Measurements from ENCODE around the gene DGUOK. TPM values are rescaled to one million over a fixed set of nuclear protein-coding genes. Genes with fewer than 3 reads are reported as not detected.

The DGUOK gene
- total RNA-seq, 4 donors from 2014 or later: 10.2 to 25.2 (median 20.3) TPM

DNA sequence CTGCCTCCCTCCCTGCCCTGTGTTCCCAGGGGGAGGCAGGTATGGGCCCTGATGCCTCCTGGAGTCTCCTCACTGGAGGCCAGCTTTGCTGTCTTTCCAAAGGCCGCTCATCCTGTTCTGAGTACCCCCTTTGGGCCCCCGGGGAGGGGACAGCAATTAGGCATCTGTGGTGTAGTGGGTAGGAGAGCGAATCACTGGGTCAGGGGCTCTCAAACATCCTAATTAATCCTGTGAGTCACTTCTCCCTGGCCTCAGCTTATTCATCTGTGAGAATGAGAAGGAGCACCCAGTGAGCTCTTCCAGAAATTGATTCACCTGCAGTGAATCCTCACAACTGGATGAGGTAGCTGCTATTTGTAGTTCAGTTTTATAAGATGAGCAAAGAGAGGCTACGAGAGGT, 74.4 kb downstream of the DGUOK start:
- Histone ChIP-seq H3K4me3 (no peak overlapping the region), H3K9me3 (no peaks in the 10 kb centered on the region), H3K4me1 (peaks cover 17 to 22% of the 10 kb centered on the region in 2 donors), H3K27me3 (no peaks in the 10 kb centered on the region), H3K36me3 (no peaks in the 10 kb centered on the region), H3K27ac (no peak overlapping the region)
- intact Hi-C loops (cut with DNase I; ENCODE audit: low total_unique reads) (loop anchor here (5.0 to 10.0 kb wide), 2 partner anchors 144 to 169 kb away; partner anchors contain the start of gene BOLA3), in situ Hi-C loops (cut with MboI; ENCODE audit: low sequenced_read_pairs in 4 of 4) (no loop called here)
- no peak for TF ChIP-seq POLR2A (IDR thresholded peaks at IDR 0.05)
- TF ChIP-seq, protein P1, sequence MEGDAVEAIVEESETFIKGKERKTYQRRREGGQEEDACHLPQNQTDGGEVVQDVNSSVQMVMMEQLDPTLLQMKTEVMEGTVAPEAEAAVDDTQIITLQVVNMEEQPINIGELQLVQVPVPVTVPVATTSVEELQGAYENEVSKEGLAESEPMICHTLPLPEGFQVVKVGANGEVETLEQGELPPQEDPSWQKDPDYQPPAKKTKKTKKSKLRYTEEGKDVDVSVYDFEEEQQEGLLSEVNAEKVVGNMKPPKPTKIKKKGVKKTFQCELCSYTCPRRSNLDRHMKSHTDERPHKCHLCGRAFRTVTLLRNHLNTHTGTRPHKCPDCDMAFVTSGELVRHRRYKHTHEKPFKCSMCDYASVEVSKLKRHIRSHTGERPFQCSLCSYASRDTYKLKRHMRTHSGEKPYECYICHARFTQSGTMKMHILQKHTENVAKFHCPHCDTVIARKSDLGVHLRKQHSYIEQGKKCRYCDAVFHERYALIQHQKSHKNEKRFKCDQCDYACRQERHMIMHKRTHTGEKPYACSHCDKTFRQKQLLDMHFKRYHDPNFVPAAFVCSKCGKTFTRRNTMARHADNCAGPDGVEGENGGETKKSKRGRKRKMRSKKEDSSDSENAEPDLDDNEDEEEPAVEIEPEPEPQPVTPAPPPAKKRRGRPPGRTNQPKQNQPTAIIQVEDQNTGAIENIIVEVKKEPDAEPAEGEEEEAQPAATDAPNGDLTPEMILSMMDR (IDR thresholded peaks at IDR 0.05 in 4 of 5, conservative IDR thresholded peaks at IDR 0.05 in 1 of 5): no peak
- DNase-seq (no peak), ATAC-seq (no peak)

DNA sequence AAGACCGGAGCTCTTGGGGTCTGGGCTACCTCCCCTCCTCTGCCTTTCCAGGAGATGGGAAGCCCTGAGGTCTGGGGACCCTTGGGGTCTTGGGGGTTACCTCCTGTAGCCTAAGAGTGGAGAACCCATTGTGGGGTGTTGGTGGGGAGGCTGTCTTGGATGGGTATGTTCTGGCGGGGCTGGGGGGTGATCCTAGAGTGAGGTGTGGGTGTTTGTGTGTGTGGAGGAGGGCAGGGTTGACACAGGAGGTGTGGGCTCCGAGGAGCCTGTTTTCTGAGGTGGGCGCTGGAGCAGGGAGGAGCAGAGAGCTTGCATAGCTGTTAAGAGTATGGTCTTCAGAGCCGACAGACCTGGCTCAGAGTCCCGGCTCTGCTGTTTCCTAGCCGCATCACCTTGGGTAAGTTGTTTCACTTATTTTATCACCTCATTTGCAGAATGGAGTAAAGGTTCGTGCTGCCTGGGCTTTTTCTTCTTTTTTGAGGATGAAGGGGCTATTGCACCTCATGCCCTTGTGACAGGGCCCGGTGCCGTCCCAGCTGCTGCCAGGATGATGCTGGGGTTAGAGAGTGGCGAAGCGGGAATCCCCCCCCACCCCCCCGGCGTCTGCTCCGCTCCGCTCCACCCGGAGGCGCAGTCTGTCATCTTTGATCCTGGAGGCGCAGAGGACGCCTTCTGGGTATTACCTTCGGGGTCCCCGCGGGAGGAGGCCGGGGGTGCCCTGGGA, 75.3 kb downstream of the DGUOK start:
- peak overlapping the region in 3 of 4 donors; percentile 14 to 61 (median 31) for H3K27ac ChIP-seq
- peak overlapping the region; percentile 57 to 87 (median 63) for H3K4me3 ChIP-seq
- H3K9me3 ChIP-seq: no peaks in the 10 kb centered on the region
- DNase-seq (no peak), ATAC-seq (peak; percentile 48 to 51)
- H3K4me1 ChIP-seq: peaks cover 23 to 26% of the 10 kb centered on the region in 2 donors
- TF ChIP-seq POLR2A (IDR thresholded peaks at IDR 0.05): no peak
- TF ChIP-seq, protein P1 (IDR thresholded peaks at IDR 0.05 in 4 of 5, conservative IDR thresholded peaks at IDR 0.05 in 1 of 5): no peak
- H3K36me3 ChIP-seq: no peaks in the 10 kb centered on the region
- in situ Hi-C loops (cut with MboI; ENCODE audit: low sequenced_read_pairs in 4 of 4): no loop called here
- no peaks in the 10 kb centered on the region for H3K27me3 ChIP-seq
- intact Hi-C loops (cut with DNase I; ENCODE audit: low total_unique reads): loop anchor here (1.0 to 10.0 kb wide), 4 partner anchors 14 to 170 kb away; partner anchors contain the start of genes BOLA3 and DGUOK

DNA sequence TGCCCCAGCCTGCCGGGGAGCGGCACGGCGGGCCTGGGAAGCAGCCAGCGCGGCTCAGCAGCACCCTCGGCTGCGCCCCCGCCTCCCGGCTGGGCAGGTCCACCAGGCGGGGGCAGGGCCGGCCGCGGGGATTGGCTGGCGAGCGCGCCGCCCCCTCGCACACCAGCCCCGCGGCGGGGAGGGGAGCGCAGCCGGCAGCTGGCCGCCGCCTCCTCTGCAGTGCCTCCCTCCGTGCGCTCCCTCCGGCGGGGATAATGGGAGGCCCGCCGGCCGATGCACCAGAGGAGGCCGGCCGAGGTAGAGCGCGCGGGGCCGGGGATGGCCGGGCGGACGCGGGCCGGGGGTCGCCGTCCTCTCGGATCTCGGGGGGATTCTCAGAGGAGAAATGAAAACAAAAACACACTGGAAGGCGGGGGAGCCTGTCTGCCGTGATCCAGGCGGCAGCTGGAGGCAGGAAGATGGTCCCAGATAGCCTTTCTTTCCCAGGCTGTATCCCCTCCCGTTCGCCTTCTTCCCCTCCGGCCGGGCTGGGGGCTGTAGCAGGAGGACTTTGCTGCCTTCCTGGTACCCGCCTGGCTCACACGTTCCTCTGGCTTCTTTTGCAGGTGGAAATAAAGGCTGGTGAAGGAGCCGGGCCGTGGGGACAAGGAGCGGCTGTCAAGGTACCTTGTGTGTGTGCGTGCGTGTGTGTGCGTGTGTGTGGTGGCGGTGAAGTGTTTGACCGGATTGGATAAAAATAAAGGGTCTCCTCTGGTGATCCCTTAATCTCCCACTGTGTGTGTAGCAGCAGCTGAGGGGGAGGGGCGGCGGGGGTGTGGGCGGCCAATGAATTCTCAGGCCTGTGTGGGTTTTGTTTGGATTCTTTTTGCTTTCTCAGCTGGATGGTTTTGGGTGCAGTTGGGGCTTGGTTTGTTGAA, 76.1 kb downstream of the DGUOK start:
- intact Hi-C loops (cut with DNase I; ENCODE audit: low total_unique reads): loop anchor here (1.0 to 10.0 kb wide), 4 partner anchors 14 to 170 kb away; partner anchors contain the start of genes BOLA3 and DGUOK
- peaks cover 26 to 27% of the 10 kb centered on the region in 2 donors for H3K4me1 ChIP-seq

More for the DNA sequence above, 76.1 kb downstream of the DGUOK start:
- peak overlapping the region; percentile 57 to 87 (median 63) for H3K4me3 ChIP-seq
- H3K27me3 ChIP-seq: no peaks in the 10 kb centered on the region
- peak overlapping the region in 3 of 4 donors; percentile 61 to 68 (median 66) for H3K27ac ChIP-seq
- H3K36me3 ChIP-seq: no peaks in the 10 kb centered on the region
- DNase-seq (peak; percentile 52 to 64), ATAC-seq (peak; percentile 82 to 90)
- in situ Hi-C loops (cut with MboI; ENCODE audit: low sequenced_read_pairs in 4 of 4): no loop called here
- peak; percentile 71 to 72 for TF ChIP-seq POLR2A (IDR thresholded peaks at IDR 0.05)
- TF ChIP-seq, protein P1 (IDR thresholded peaks at IDR 0.05 in 4 of 5, conservative IDR thresholded peaks at IDR 0.05 in 1 of 5): peak in 1 of 5 experiments; percentile 17
- no peaks in the 10 kb centered on the region for H3K9me3 ChIP-seq
